H1 (cell line): ENCODE measurements around the gene PAK2.

Source experiments
- BRCA1 ChIP-seq: IDR thresholded peaks from 2 replicates; pipeline ENCODE4 v1.6.1; 2012; ENCODE audit warnings: low read depth, low read length, improper control_type of control experiment
- HDAC2 ChIP-seq, 2 experiments: fragments of 300-600 bp in 1 of 2; sonication (generic) in 1 of 2; IDR thresholded peaks; 2 replicates each; pipeline ENCODE4 v1.6.1; 2011 to 2012; ENCODE audit warnings: low read depth in 2 of 2, low read length in 2 of 2, mild to moderate bottlenecking in 2 of 2, moderate library complexity in 2 of 2, borderline replicate concordance in 1 of 2, inconsistent platforms in 1 of 2
- JUND ChIP-seq: IDR thresholded peaks from 2 replicates; pipeline ENCODE4 v1.6.1; 2011; ENCODE audit warnings: mild to moderate bottlenecking, improper control_type of control experiment, low read length
- KDM1A ChIP-seq: fragments of 200-600, 300-600 bp; sonication (generic); IDR thresholded peaks from 2 replicates; pipeline ENCODE4 v1.7.1; 2016; ENCODE audit warnings: mild to moderate bottlenecking, low read length, borderline replicate concordance
- RFX5 ChIP-seq: IDR thresholded peaks from 2 replicates; pipeline ENCODE4 v1.6.1; 2011; ENCODE audit warnings: low read depth, low read length, improper control_type of control experiment, borderline replicate concordance
- RXRA ChIP-seq: IDR thresholded peaks from 2 replicates; pipeline ENCODE4 v1.6.1; 2011; ENCODE audit warnings: low read depth, mild to moderate bottlenecking, low read length, moderate library complexity; ENCODE audit not compliant: insufficient read depth
- TBP ChIP-seq: IDR thresholded peaks from 2 replicates; pipeline ENCODE4 v1.6.1; 2011; ENCODE audit warnings: low read depth, low read length, improper control_type of control experiment
- YY1 ChIP-seq: IDR thresholded peaks from 2 replicates; pipeline ENCODE4 v1.6.1; 2011; ENCODE audit warnings: low read depth, mild to moderate bottlenecking, low read length
- TF ChIP-seq, protein P1 (sequence below), 3 experiments: IDR thresholded peaks; 1 replicate in 2 of 3; 2 replicates in 1 of 3; pipeline versions ENCODE4 v1.5.1 to v1.6.1; 2011; ENCODE audit warnings: low read length in 3 of 3, mild to moderate bottlenecking in 3 of 3, inconsistent platforms in 2 of 3, low read depth in 1 of 3, moderate library complexity in 1 of 3; ENCODE audit not compliant: insufficient read depth in 1 of 3; ENCODE audit errors: control extremely low read depth in 1 of 3

DNA sequence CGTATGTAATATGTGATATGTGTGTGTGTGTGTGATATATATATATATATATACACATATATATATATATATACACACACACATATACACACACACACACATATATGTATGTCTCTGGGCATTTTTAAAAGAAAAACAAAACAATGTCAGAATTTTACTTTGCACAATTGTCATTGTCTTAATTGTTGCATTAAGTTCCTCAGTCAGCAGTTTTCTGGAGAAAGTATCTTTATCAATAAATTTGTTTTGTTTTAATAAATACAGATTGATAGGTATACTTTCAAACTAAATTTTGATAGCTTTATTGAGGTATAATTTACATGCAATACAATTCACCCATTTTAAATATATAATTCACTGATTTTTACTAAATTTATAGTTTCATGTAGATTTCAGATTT is 65.1 kb downstream of the PAK2 start:
- TF ChIP-seq RXRA (no peak), YY1 (no peak), TBP (no peak), BRCA1 (no peak), KDM1A (no peak), HDAC2 (IDR thresholded peaks at IDR 0.05; ENCODE audit: borderline replicate concordance in 1 of 2, low read depth in 2 of 2, low read length in 2 of 2) (no peak), RFX5 (no peak), JUND (no peak)
- TF ChIP-seq, protein P1, sequence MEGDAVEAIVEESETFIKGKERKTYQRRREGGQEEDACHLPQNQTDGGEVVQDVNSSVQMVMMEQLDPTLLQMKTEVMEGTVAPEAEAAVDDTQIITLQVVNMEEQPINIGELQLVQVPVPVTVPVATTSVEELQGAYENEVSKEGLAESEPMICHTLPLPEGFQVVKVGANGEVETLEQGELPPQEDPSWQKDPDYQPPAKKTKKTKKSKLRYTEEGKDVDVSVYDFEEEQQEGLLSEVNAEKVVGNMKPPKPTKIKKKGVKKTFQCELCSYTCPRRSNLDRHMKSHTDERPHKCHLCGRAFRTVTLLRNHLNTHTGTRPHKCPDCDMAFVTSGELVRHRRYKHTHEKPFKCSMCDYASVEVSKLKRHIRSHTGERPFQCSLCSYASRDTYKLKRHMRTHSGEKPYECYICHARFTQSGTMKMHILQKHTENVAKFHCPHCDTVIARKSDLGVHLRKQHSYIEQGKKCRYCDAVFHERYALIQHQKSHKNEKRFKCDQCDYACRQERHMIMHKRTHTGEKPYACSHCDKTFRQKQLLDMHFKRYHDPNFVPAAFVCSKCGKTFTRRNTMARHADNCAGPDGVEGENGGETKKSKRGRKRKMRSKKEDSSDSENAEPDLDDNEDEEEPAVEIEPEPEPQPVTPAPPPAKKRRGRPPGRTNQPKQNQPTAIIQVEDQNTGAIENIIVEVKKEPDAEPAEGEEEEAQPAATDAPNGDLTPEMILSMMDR (IDR thresholded peaks at IDR 0.05; ENCODE audit: control extremely low read depth in 1 of 3, insufficient read depth in 1 of 3, low read depth in 1 of 3, low read length in 3 of 3): no peak
